ENCODE data around the gene BRPF3. TPM values are rescaled to one million over a fixed set of nuclear protein-coding genes. Genes with fewer than 3 reads are reported as not detected.

The BRPF3 gene
- polyA plus RNA-seq, 1 donor, result 53.9 TPM

DNA sequence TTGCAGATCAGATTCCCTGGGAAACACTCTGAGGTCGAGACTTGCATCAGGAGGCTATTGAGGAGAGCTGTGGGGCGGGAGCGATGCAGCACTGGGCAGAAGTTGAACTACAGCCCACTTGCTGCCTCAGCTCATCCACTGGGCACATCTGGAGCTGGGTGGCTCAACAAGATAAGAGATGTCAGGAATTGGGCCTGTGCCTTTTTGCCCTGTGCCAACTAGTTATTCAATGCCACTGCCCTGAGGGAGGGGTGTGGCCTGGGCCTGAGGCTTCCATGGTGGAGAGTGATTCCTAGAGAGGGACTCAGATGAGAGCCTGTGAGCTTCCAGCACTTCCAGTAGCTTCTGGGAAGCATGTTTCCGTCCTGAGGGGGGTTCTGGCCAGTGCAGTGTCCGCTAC, 32.7 kb downstream of the BRPF3 start:
- no peak for DNase-seq

GRCh38 chr6:36230371-36230770, 33.8 kb downstream of the BRPF3 start:
- no peak for DNase-seq

DNA sequence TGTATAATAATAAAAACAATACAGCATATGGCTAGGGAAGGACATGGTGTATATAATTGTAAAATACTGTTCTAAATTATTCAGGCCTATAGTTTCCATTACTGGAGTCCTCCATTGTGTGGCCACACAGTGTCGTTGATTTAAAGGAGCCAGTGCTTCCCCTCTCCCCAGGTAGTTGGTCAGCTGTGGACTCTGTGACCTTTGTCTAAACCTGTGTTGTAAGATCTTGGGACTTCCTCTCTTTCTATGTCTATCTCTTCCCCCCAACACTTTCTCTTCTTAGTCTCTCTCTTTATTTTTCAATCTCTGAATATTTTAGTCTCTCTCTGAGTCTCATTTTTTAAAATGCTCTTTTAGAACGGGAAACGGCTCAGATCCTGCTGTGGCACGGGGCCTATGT, 35.6 kb downstream of the BRPF3 start:
- DNase-seq, result no peak

DNA sequence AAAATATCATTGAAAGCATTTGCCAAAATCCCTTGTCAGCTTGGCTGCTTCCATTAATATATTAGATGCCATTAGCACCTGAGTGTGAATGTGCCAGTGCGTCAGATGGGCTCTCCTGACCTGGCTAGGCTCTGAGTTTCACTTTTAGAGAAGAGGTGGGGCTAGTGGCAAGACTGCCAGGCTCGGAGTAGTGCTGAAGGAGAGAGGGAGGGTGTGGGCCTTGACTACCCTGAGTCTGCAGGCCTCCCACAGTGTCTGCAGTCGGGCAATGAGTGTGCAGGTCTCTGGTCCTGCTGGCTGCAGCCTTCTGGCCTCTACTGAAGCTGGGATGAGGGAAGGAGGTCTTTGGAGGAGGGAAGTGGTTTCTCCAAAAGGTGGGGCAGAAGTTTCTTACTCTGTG, 38.8 kb downstream of the BRPF3 start:
- no peak for DNase-seq

- DNase-seq, result no peak
Observed at GRCh38 chr6:36235862-36236261, 39.3 kb downstream of the BRPF3 start.

DNA sequence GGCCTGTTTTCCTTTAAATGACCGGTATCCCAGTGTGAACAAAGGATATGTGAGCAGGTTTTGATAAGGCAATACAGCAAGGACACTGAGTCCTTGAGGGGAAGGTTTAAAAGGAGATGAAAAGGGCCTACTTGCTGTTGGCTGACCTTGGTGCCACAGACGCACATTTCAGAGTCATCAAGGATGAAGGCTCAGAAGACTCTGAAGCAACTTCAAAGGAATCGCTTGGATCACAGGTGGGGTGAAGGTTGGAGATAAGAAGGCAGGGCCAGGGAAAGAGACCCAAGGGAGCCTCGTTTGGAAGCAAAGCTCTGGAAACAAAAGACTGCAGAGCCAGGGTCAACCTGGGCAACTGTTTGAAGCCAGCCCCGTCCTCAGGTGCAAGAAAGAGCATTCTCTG, 43.2 kb downstream of the BRPF3 start:
- no peak for DNase-seq

GRCh38 chr6:36241728-36242127, 45.2 kb downstream of the BRPF3 start:
- DNase-seq, result no peak

- no peak for DNase-seq
Observed at GRCh38 chr6:36242161-36242560, 45.6 kb downstream of the BRPF3 start.

GRCh38 chr6:36242626-36243025, 46.1 kb downstream of the BRPF3 start:
- DNase-seq, result no peak

DNA sequence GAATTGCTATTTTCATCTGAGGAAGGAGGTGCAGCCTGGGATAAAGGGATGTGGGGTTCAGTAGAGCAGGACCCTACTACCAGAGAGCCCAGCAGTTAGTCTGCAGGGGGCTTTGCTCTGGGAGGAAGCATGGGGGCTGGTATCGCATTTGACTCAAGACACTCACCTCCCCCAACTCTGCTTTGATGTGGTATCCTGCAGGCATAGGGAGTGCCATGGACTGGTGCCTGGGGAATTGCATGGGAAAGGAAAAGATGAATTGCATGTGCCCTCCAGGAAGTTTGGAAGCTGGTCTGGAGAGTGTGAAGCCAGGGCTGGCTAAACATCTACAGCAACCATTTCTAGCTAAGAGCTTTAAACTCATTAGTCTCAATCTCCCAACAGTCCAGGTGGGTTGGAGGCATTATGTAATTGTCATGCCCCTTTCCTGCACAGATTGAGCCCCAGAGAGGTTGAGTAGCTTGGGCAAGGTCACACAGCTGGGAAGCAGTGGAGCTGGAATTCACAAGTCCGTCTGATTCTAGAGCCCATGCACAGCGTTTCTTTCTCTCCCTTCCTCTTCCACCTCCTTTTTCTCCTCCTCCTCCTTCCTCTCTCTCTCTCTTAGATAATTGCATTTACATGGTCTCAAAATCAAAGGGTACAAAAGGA, 47.1 kb downstream of the BRPF3 start:
- no peak for DNase-seq

DNA sequence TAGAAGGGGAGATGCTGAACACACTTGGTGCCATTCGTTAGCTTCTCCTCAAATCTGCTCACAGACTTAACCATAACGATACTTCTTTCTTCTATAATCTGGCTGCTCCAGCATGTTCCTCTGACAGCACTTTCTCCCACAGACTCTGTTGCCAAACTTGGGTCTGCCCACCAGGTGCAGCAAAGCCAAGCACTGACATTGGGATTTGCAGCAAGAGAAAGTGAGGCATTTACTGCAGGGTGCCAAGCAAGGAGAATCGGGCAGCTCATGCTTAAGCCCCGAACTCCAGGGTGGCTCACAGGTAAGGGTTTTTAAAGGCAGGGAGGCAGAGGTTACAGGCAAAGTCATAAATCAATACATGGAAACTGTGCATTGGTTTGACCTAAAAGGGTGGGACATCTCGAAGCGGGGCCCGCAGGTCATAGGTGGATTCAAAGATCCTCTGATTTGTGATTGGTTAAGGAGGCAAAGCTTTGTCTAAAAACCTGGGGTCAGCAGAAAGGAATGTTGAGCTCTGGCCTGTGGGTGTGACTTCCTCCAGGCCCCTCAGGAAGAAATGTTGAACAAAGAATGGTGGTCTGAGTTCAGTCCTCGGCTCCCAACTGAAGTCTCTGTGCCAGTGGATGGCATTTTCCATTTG, 48.2 kb downstream of the BRPF3 start:
- DNase-seq, result no peak

- DNase-seq, result no peak
Observed at GRCh38 chr6:36245572-36246061, 49.1 kb downstream of the BRPF3 start.

DNA sequence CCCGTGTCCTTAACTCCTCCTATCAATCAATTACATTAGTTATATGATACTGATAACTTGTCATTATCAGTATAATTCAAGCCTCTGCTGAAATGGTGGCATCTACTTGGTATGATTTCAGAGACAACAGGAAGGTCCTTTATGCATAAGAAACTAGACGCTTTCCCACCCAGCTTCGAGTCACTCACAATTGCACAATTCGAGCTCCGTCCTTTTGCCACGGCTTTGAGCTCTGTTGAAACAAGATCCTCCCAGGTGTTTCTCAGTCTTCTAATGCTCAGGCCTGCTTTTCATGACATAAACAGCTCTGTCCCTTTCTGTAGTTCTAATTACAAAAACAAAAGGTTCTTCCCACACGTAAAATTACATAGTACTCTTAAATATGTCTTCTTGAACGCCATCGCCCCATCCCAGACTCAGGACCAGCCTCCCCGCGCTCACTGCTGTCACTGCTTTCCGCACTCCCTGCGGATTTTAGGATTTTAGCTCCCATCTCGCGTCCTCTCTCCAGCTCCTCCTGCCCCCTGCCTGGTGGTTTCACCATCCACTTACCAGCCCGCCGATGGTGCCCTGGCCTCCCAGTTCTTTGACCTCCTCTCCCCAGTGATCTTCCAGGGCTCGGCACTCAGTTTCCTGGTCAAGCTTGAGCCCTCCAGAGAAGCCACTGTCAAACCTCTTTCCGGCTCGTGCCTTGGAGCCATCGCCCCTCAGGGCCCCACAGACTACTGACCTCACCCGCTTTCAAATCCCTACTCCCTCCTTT, 50.1 kb downstream of the BRPF3 start:
- no peak for DNase-seq

- no peak for DNase-seq
Observed at GRCh38 chr6:36247693-36248092, 51.1 kb downstream of the BRPF3 start.

- no peak for DNase-seq
Observed at GRCh38 chr6:36248980-36249379, 52.4 kb downstream of the BRPF3 start.

DNA sequence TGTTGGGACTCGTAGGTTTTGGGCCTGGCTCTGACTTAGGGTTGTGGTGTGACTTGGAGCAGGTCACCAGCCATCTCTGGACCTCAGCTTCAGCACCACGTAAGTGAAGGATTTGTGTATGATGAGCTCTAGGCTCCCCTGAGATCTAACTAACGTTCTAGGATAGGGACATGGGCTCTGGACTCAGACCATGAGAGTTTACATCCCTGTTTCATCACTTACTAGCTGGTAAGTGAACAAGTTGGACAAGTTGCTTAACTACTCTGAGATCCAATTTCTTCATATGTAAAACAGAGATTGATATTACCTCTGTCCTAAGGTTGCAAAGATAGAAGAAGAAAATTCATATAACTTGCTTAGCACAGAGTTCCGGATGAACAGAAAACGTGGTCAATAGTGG, 53.0 kb downstream of the BRPF3 start:
- DNase-seq, result no peak

GRCh38 chr6:36252005-36252404, 55.5 kb downstream of the BRPF3 start:
- DNase-seq, result no peak

DNA sequence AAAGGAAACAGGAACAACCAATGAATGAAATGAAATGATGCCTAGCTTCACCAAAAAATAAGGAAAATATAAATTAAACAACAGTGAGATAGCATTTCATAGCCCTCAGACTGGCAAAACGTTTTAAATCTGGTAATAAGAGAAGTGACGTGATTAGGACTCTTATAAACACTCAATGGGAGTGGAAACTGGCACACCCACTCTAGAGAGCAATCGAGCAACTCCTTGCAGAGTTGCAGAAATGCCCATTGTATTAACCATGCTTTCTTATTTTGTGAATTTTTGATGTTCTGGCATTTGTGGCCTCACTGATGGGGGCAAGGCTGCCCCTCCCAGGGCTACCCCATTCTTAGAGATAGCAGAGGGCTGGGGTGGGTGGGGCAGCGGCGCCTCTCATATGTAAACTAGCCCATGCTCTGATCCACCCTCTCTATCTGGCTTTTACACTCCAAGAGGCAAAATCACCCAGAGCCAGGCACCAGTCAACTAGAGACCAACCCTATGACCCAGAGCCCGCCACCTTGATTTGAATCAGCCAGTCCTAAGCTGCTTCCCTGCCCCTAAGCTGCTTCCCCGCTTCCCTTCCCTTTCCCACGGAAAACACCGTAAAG, 67.0 kb downstream of the BRPF3 start:
- no peak for DNase-seq

DNA sequence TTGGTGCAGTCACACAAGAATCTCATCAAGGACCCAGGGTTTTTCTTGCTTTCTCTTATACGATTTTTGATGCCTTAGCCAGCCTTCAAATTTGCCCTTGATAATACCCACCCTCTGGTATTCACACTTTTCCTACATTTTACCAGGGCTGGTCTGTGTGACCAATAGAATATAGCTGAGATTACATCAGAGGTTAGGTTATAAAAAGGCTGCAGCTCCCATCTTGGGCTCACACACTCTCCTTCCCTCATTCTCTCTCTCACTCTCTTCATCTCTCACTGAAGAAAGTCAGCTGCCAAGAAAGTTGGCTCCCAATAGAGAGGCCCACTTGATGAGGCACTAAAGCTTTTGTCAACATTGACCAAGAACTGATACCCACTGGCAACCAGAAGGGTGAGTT, 69.2 kb downstream of the BRPF3 start:
- DNase-seq, result no peak

GRCh38 chr6:36266913-36267644, 70.5 kb downstream of the BRPF3 start:
- DNase-seq, result no peak

DNA sequence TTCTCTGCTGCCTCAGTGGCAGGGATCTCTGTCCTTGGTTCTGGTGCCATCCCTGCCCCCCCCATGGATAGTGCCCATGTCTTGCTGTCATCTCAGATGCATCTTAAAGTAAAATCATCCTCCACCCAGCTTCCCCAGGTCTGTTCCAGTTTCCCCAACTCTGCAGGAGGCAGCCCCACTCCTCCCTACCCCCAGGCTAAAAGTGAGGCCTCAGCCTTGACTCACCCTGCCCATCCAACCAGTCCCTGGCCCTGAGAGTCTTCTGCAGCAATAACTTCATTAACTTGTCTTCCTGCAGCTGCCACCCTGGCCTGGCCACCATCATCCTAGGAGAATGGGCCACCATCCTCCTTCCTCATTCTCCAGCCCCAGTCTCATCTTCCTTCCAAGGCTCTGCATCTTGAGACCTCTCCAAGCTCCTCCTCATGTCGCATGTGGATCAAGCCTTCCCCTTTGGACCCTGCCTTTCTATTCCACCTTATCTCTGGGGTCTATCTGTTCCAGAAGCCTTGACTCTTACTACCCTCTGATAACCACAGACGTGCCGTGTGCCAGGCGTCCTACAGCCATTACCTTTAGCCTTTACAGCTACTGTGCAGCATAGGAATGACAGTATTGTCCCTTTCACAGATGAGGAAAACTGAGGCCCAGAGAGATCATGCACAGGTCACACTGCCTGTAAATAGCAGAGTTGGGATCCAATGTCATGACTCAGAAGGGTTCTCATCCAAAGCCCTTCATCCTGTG, 71.4 kb downstream of the BRPF3 start:
- DNase-seq, result no peak
